22Rv1 (cell line): ENCODE results near the gene TMED4.

Source experiments
- H3K27ac ChIP-seq: fragments of 450-650 bp; 2 replicates; pipeline ENCODE4 v1.5.1; 2017
- CTCF ChIP-seq: fragments of 450-650 bp; IDR thresholded peaks from 2 replicates; pipeline ENCODE4 v1.5.1; 2017; ENCODE audit warnings: mild to moderate bottlenecking
- ZFX ChIP-seq: fragments of 450-650 bp; IDR thresholded peaks from 2 replicates; pipeline ENCODE4 v1.6.1; 2017; ENCODE audit warnings: antibody characterized with exemption, borderline replicate concordance

TMED4 gene

GRCh38 chr7:44616545-44616944 is 34.5 kb upstream of the TMED4 start:
- H3K27ac ChIP-seq, result no peak overlapping the region
- no peak for TF ChIP-seq ZFX

GRCh38 chr7:44615793-44616192 is 33.8 kb upstream of the TMED4 start:
- TF ChIP-seq CTCF (no peak), ZFX (no peak)
- H3K27ac ChIP-seq, result no peak overlapping the region

- TF ChIP-seq CTCF (no peak), ZFX (no peak)
- no peak overlapping the region for H3K27ac ChIP-seq
Observed at GRCh38 chr7:44615149-44615611, 33.1 kb upstream of the TMED4 start.

- no peak for TF ChIP-seq CTCF
- TF ChIP-seq ZFX, result no peak
- no peak overlapping the region for H3K27ac ChIP-seq
Observed at GRCh38 chr7:44609829-44610228, 27.8 kb upstream of the TMED4 start.

- no peak overlapping the region for H3K27ac ChIP-seq
- TF ChIP-seq ZFX, result no peak
- TF ChIP-seq CTCF, result no peak
Observed at GRCh38 chr7:44608916-44609648, 27.1 kb upstream of the TMED4 start.

- TF ChIP-seq ZFX (no peak), CTCF (no peak)
- peak overlapping the region; percentile 92 for H3K27ac ChIP-seq
Observed at GRCh38 chr7:44607141-44608068, 25.4 kb upstream of the TMED4 start.

GRCh38 chr7:44606341-44607140 is 24.5 kb upstream of the TMED4 start, which contains the start of gene OGDH:
TSS of gene OGDH (plus strand) at chr7:44606627. CDS start at chr7:44624344, 17,717 bp downstream.
- TF ChIP-seq ZFX (no peak), CTCF (no peak)
- H3K27ac ChIP-seq, result peak within 1 kb of the TSS; percentile 92
